Cerebellar nuclear complex (tissue), 1 donor: Measurements from ENCODE around the gene HTR5A.

ENCODE experiments used
- DNase-seq, 2 experiments: peaks; one replicate each; lab custom pipeline; 2025; lab: John Stamatoyannopoulos, UW

Gene HTR5A

DNA sequence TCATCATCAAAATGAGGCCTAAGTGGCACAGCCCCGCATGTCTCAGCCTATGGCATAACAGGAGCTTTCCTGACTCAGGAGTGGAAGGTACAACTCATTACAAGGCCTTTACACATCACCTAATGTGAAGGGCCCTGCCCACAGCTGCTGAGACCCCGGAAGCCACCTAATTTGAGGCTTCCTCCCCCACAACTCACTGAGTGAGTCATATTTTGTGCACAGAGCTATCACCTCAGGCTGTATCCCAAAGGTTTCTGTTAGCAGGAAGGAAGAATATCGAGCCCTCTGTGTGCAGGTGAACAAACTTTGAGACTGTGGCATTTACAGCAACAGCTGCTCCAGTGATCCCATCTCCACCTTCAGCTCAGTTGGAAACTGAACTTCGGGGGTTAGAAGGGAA is 20.6 kb downstream of the HTR5A start:
- no peak for DNase-seq

DNA sequence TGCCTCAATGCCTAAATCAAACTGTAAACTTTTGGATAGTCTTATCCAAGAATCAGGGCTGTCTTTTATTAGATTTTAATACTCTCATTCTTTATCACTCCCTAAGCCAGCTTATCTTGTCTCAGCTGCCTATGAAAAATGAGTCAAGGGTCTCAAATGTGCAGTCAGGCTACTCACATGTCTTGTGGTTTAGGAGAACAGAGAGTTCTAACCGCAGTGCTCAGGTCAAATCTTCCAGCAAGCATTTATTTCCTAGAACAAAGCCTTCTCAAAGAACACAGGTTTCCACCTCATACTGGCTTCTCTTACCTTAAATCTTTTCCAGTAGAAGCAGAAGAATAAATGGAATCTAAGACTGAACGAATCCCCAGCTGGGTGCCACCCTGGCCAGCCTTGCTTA is 23.5 kb downstream of the HTR5A start:
- no peak for DNase-seq

DNA sequence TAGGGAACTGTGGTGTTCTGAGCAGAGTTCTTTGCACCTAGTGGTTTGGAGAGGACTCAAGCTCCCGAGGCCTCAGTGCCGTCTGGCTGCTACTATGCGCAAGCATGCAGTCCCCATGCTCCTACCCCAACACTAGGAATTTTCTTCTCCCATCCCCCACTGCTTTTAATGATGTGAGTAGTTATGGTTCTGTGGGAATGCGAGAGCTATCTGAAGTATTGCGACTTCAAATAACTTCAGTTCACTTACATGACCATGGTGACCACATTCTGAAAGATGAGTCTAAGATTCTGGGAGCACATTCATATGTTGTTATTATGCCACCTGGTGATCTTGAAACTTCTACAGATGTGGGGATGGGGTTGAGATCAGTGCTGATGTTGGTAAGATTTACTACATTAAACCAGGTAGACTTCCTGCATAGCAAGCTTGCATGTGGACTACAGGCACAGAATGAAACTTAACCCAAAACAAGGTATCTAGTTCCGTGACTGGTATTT is 24.6 kb downstream of the HTR5A start:
- DNase-seq, result no peak

DNA sequence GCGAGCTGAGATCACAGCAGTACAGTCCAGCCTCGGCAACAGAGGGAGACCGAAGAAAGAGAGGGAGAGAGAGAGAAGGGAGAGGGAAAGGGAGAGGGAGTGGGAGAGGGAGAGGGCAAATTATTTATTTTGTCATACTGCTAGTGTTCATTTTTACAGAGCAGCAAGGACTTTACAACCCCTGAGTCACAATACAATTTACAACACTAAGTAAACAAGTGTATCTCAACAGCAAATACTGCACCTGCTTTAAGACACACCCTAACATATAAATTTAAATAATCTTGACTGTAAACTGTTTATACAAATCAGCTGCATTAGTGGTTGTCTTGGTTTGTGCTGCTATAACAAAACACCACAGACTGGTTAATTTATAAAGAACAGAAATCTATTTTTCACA is 27.2 kb downstream of the HTR5A start:
- DNase-seq, result no peak

DNA sequence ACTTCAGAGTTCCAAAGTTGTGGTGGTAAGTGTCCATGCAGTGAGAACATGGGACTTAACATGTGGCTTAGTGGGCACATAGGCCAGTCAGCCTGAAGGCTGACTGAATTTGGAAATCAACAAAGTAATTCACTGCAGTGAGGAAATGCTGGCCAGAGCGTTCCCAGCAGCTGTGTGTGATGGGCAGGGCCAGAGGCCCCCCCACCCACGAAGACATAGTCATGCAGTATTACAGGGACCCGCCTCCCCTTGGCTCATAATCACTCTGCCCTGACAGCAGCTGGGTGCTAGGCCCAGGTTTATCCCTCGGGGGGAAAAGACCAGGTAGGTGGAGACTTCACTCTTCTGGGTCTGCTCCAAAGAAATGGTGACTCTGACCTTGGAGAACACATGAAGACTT is 33.7 kb downstream of the HTR5A start:
- no peak for DNase-seq

DNA sequence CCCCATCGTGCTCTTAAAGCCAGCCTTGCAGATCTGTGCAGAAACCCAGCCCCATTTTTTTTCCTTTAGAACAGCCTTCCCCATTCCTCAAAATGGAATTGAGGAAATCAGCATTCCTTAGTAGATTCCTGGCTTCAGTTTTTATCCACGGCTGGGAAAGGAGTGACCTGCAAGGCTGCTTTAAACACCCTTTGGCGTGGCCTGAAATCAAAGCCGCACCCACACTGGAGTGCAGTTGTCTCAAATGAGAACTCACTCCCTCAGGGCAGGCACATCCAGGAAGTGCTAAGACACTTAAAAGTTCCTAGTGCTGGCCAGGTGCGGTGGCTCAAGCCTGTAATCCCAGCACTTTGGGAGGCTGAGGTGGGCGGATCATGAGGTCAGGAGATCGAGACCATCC is 34.8 kb downstream of the HTR5A start:
- DNase-seq, result no peak

DNA sequence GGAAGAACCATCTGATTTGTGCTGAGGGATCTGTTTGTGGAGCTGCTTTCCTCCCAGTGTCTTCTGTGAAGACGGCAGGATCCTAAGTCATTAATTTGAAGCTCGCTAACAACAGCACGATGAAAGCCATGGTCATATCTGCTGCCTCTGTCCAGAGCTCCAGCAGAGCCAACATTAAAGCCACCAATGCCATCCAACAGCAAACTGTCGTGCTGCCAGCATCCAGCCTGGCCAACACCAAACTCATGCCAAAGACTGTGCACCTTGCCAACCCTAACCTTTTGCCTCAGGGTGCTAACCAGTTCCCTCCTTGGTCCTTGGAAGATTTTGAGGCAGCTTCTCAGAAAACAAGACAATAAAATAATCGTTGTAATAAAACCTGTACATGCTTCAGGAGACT is 36.2 kb downstream of the HTR5A start:
- peak in 1 of 2 experiments; percentile 29 for DNase-seq

DNA sequence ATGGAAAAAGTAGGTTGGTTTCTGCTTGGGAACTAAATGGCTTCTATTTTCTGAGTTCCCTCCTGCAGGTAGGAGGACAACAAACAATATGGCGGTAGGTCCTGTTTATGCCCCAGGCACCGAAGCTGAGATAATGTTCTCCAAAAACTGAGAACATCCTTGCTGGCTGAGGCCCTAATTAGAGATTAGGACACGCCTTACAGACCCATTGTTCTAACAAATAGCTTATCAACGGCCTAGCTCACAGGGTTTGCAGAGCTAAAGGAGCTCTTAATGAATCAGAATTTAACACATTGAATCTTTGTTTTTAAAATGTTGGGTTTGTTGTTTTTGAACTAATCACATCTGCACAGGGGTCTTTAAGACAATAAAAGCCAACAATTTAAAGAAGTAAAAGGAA is 37.0 kb downstream of the HTR5A start:
- DNase-seq, result no peak

DNA sequence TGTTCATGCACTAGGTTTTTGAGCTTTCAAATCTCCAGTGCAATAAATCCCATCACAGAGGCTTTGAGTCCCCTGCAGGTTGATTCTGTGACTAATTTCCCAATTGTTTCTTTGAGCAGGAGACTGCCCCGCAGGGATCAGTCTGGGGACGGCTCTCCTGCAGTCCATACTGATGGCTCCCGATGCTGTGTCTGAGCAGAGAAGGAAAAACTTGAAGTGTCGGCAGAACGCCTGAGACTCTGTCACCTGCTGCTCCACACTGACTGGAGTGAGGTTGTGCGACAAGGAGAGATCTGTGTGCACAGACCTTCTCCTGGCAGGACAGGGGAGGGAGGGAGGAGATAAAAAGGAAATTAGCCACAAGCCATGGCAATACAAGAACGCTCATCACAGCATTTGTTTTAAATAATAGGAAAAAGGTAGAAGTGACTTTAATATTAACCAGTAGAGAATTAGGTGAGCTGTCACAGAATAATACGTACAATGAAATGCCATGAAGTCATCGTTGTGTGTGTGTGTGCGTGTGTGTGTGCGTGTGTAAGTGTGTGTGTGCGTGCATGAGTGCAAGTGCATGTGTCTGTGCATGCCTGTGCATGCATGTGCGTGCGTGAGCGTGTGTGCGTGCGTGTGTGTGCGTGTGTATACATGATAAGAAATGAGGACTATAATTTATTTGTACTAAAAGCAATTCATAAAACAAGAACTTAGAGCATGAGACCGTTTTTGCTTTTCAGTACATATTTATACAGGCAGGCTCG is 38.2 kb downstream of the HTR5A start:
- DNase-seq, result peak in 1 of 2 experiments; percentile 6

DNA sequence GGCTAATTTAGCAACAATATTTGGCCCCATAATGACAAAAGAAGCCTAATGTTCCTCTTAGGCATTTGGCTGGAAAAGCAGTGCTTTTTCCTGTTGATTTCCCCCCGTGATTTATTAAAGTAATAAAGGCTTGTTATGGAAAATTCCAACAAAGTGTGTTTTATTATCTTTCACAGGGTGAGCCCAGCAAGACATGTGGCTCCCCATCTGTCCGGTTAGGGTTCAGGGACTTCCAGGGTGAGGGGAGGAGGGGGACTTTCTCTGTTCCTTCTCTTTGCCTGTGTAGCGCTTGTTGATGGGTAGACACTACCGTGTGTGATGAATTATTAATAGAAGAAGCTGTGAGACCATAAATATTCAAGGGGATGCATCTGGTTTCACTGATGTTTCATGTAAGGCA is 39.0 kb downstream of the HTR5A start:
- DNase-seq, result no peak

DNA sequence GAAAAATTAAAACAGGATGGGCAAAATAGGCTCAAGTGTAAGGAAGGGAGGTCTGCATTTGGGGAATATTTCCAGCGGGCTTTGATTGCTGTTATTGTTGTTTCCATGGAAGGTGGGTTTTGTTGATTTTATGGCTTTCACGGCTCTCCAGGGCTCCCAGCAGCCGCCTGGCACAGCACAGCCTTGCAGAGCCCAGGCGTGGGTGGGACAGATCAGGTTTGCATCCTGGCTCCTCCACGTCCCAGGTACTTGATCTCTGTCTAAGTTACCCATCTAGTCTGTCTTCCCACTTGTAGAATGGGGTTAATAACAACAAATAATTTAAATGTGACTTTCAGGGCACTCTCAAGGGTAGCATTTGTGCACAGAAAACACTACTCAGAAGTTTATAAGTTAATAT is 45.2 kb downstream of the HTR5A start:
- no peak for DNase-seq

DNA sequence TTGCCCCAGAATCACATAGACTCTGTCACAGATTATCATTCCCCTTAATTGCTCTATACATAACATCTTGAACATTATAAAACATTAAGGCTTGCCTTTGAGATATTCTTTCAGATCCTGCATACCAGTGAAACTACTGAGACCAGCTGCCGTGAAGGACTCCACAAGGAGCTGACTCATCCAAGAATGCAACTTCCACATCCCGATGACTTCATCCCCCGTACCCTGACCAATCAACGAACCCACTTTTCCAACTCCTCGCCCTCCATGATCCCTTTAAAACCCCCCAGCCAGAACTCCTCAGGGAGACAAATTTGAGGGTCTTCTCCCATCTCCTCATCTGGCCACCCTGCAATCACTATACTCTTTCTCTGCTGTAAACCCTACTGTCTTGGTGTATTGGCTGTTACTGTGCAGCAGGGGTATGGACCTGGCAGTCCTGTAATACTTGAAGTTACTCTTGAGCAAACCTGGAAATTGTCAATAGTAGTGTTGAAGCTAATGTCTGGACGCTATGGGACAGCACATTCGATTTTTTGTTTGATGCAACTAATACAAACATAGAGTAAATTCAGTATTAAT is 49.8 kb downstream of the HTR5A start:
- no peak for DNase-seq

DNA sequence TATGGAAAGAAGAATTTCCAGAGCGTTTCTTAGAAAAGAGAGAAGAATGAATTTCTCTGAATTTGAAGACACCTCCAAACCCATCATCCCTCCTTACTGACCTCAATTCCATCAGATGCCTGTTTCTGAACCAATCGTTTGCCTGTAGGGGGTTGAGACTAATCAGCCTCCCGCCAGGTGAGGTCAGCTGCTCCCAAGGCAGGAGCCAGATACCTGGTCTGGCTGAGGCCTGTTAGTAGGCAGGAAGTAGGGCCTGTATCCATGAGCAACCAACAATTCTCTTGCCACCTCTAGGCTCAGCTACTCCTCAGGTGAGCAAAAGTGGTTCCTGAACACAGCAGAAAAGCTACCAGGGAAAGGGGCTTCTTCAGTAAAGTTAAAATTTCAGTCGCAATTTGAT is 50.3 kb downstream of the HTR5A start:
- no peak for DNase-seq

DNA sequence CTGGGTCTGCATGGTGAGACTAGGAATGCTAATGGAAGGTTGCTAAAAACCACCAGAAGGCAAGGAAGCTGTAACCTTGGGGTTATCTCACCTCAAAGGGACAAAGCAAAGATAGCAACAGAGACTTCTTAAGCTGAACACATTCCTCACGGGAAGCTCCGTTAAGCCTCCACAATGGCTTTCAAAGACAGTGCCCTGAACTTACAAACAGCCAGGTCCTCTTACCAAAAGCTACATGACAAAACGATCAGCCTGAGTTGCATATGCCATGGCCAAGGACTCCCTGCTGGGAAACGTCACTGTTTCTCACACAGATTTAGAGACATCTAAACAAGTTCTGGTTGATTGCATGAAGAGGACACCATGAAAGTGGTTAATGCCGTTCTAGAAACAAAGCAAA is 52.7 kb downstream of the HTR5A start:
- DNase-seq, result no peak

DNA sequence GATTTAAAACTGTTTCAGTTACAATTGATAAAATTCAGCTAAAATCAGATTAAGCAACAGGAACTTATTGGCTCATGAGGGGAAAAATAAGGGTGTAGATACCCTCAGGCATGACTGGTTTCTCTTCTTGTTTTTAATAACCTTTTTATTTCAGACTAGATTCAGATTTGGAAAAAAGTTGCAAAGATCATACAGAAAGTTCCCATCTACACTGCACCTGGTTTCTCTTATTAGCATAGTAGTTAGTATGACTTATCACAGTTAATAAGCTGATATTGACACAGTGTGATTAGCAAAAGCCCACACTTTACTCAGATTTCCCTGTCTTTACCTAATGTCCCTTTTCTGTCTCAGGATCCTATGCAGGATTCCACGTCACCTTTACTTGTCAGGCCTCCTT is 53.3 kb downstream of the HTR5A start:
- no peak for DNase-seq

DNA sequence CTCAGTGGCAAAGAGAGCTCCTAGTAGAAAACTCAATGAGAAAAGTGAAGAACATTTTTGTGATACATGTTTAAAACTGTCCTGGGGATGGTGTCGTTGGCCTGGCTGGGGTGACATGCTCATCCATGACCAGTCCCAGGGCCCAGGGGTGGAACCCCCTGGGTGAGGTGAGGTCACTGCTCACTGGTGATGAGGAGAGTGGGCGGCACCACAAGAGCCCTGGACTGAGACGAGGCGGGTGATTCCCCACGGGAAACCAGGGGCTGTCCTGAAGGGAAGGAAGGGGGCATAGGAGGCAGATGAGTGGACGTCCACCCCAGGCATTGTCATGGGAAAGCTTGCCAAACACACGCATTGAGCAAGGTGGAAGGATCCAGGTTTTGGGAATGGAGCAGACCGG is 54.6 kb downstream of the HTR5A start:
- no peak for DNase-seq

DNA sequence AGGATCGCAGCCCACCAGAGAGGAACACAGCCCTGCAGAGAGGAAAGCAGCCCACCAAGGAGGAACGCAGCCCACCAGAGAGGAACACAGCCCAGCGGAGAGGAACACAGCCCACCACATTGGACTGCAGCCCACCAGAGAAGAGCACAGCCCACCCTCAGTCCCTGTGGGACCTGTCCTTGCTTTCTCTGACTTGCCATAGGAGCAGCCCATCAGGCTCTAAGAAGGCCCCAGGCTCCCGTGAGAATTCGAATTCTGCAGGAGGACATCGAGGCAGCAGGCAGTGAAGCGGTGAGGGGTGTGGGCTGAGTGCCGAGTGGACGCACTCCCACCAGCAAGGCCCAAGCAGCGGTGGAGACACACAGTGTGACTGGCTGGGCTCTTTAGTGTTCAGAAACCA is 59.1 kb downstream of the HTR5A start:
- DNase-seq, result no peak

DNA sequence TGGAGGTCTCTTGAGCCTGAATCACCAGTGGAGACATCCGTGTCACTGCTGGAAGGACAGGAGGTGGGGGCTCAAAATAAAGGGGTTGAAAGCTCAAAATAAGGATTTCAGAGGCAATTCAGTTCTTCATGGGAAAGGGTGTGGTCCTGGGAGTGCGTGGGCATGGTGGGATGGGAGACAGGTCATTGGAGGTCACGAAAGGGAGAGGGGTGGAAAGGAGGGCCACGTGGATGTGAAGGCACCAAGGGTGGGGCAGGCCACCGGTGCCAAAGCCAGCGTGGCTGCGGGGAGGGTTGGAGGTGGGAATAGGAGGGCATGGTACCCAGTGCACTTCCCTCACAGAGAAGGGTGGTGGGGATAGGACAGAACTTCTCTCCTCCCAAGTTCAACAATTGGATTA is 59.7 kb downstream of the HTR5A start:
- no peak for DNase-seq

DNA sequence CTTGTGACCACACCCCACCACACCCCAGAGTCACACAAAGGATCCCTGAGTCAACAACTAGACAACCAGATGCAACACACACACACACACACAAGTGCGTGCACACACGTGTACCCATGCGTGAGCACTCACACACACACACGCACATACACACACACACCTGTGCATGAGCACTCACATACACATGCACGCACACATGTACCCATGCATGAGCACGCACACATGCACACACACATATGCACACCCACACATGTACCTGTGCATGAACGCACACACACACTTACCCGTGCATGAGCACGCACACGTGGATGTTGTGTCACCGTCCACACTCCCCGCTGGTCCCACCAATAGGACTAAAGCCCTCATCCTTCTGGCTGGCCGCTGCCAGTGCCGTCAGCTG is 60.4 kb downstream of the HTR5A start:
- DNase-seq, result no peak

DNA sequence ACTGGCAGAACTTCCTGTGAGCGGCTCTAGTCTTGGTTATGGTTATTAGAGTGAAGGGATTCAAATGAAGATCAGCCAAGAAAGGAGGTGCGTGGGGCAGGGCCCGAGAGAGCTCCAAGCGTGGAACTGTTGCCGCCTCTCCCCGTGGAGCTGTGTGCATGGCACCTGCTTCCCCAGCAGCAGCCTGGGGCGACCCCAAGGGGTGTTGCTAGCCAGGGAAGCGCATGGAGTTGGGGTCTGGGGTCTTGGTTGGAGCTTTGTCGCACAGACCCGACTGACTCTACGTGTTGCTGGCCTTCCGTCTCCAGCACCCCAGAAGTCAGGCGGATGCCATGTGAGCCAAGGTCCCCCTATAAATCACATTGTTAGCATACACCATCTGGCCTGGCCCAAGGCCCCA is 61.0 kb downstream of the HTR5A start:
- no peak for DNase-seq

DNA sequence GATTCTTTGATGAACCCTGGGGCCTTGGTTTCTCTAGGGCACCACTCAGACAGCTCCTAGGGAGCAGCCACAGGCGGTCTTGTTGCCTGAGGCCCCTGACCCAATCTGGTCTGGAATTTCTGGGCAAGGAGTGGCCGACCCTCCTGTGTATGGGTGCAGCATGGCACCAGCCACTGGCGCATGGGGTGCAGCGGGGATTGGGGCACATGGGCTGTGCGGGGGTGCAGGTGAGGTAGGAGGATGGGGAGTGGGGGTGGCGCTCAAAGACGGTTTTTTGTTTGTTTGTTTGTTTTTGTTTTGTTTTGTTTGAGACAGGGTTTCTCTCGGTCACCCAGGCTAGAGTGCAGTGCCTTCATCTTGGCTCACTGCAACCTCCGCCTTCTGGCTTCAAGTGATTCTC is 62.3 kb downstream of the HTR5A start:
- no peak for DNase-seq

DNA sequence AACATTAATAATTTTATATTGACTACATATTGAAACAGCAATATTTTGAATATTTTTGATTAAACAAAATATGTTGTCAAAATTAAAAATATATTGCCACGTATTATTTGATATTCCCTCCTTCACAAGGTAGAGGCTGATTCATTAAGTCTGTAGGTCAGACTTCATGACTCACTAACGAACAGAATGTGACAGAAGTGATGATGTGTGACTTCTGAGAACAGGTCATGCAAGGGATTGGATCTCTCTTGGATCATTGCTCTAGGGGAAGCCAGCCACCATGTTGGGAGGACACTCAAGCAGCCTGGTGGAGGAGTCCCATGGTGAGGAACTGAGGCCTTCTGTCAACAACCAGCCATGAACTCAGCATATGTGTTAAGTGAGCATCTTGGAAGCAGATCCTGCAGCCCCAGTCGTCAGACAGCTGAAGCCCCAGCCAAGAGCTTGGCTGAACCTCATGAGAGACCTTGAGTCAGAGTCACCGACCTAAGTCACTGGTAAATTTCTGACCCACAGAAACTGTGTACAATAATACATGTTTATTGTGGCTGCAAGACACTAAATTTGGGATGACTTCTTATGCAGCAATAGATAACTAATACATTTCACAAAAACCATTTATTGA is 66.6 kb downstream of the HTR5A start:
- no peak for DNase-seq
